DOHH2 (cell line): ENCODE results near the gene PRR20C.

Experiments
- CTCF ChIP-seq: fragments of 200-600 bp; sonication (generic); IDR thresholded peaks from one replicate; pipeline ENCODE4 v1.5.1; 2014; ENCODE audit warnings: antibody characterized with exemption, mild to moderate bottlenecking, low read depth, low read length; ENCODE audit not compliant: poor library complexity, severe bottlenecking
- EZH2phosphoT487 ChIP-seq: fragments of 200-600 bp; sonication (generic); IDR thresholded peaks from 2 replicates; pipeline ENCODE4 v1.6.1; 2017; ENCODE audit warnings: borderline replicate concordance, mild to moderate bottlenecking, antibody characterized with exemption, low read length, moderate library complexity, mixed read lengths

- no peak for TF ChIP-seq CTCF
- no peak for TF ChIP-seq EZH2phosphoT487
These were observed 37.8 kb downstream of the PRR20C start for GRCh38 chr13:57191667-57192066.
